Natural killer cell (primary cell): Measurements from ENCODE around the gene SSBP2. TPM values are rescaled to one million over a fixed set of nuclear protein-coding genes. Genes with fewer than 3 reads are reported as not detected.

Source experiments
- ATAC-seq, 3 donors: fragments of 150-1000 bp in 2 of 3; fragments of 200-7000 bp in 1 of 3; cut with Tn5 transposase; 1 replicate in 1 of 3; 2 replicates in 2 of 3; pipeline ENCODE4 v1.10.0; 2021; ENCODE audit warnings: mild to moderate bottlenecking in 2 of 3, moderate library complexity in 2 of 3
- DNase-seq, 2 donors: peaks; one replicate each; pipeline versions ENCODE4 v3.0.0 to v3.0.0-alpha.2; 2013 to 2021; ENCODE audit warnings: mixed read lengths in 1 of 2
- H3K27ac ChIP-seq: one replicate; pipeline ENCODE4 v1.5.1; 2013; ENCODE audit warnings: mild to moderate bottlenecking, low read length
- H3K27me3 ChIP-seq: one replicate; pipeline ENCODE4 v1.6.1; 2013; ENCODE audit warnings: low read length; ENCODE audit not compliant: control insufficient read depth, insufficient read depth
- H3K36me3 ChIP-seq: one replicate; pipeline ENCODE4 v1.6.1; 2013; ENCODE audit warnings: low read length; ENCODE audit not compliant: control insufficient read depth, insufficient read depth
- H3K4me1 ChIP-seq: one replicate; pipeline ENCODE4 v1.6.1; 2013; ENCODE audit warnings: low read length; ENCODE audit not compliant: control insufficient read depth, insufficient read depth
- H3K4me3 ChIP-seq: one replicate; pipeline ENCODE4 v1.5.1; 2013; ENCODE audit warnings: low read length
- H3K9me3 ChIP-seq: one replicate; pipeline ENCODE4 v1.6.1; 2013; ENCODE audit warnings: low read length; ENCODE audit not compliant: control insufficient read depth, insufficient read depth
- H3K27ac Mint-ChIP-seq, 2 donors: one replicate each; pipeline ENCODE4 v1.8.0; 2022; ENCODE audit warnings: mild to moderate bottlenecking in 2 of 2, mixed read lengths in 2 of 2, moderate library complexity in 1 of 2
- H3K27me3 Mint-ChIP-seq, 2 donors: one replicate each; pipeline ENCODE4 v1.8.0; 2022; ENCODE audit warnings: low read depth in 2 of 2, mixed read lengths in 2 of 2
- H3K36me3 Mint-ChIP-seq: one replicate; pipeline ENCODE4 v1.8.0; 2022; ENCODE audit warnings: mixed read lengths
- H3K4me1 Mint-ChIP-seq, 2 donors: one replicate each; pipeline ENCODE4 v1.8.0; 2022; ENCODE audit warnings: mixed read lengths in 2 of 2
- H3K4me3 Mint-ChIP-seq: one replicate; pipeline ENCODE4 v1.8.0; 2022; ENCODE audit warnings: mild to moderate bottlenecking, moderate library complexity, mixed read lengths
- H3K9me3 Mint-ChIP-seq, 2 donors: one replicate each; pipeline ENCODE4 v1.8.0; 2022; ENCODE audit warnings: mixed read lengths in 2 of 2
- WGBS: methylation state at CpG from one replicate; pipeline ENCODE4 v1.1.7; 2013; ENCODE audit warnings: missing lambda C conversion rate; ENCODE audit not compliant: insufficient coverage; 5-methylcytosine and 5-hydroxymethylcytosine counted together
- intact Hi-C: fragments of 100-400 bp; cut with micrococcal nuclease; formaldehyde crosslinking; loops from one replicate; pipeline ENCODE4 v1.14.2; 2022
- total RNA-seq, 4 donors: library from RNA; stranded (reverse); fragments of 120-200 nt in 1 of 4; gene quantifications; one replicate each; pipeline versions ENCODE4 v1.2.3 to v1.2.4, GENCODE V29; 2013 to 2022
- TF ChIP-seq, protein P1 (sequence below): fragments of 200-600 bp; IDR thresholded peaks from one replicate; pipeline ENCODE4 v1.8.0; 2022; ENCODE audit warnings: antibody characterized with exemption

SSBP2 gene
- total RNA-seq, 3 donors from 2014 or later (not counting 1 experiment from before 2014, with no cell fraction given): 13.1 to 17.3 (median 14.8) TPM

DNA sequence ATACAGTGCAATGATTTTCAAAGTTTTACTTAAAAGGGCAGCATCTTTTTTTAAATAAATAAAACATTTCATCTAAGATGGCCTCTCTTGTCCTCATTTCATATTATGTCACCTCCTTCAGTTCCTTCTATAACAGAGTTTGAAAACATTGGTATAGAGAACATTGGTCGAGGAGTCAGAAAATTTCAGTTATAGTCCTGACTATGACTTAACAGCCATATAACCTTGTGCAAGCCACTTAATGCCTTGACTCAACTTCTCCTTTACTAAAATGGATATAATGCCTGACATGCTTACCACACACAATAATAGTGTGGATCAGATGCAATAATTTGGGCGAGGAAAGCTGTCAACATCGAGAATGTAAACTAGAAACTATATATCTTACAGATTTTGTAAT lies 22.6 kb downstream of the SSBP2 start:
- H3K4me3 ChIP-seq: no peak overlapping the region
- Mint-ChIP-seq H3K27me3 (peaks cover 0 to 2% of the 10 kb centered on the region in 2 donors), H3K27ac (no peak overlapping the region), H3K36me3 (no peaks in the 10 kb centered on the region), H3K9me3 (no peaks in the 10 kb centered on the region), H3K4me3 (no peak overlapping the region), H3K4me1 (peaks cover 0 to 6% of the 10 kb centered on the region in 2 donors)
- TF ChIP-seq, protein P1, sequence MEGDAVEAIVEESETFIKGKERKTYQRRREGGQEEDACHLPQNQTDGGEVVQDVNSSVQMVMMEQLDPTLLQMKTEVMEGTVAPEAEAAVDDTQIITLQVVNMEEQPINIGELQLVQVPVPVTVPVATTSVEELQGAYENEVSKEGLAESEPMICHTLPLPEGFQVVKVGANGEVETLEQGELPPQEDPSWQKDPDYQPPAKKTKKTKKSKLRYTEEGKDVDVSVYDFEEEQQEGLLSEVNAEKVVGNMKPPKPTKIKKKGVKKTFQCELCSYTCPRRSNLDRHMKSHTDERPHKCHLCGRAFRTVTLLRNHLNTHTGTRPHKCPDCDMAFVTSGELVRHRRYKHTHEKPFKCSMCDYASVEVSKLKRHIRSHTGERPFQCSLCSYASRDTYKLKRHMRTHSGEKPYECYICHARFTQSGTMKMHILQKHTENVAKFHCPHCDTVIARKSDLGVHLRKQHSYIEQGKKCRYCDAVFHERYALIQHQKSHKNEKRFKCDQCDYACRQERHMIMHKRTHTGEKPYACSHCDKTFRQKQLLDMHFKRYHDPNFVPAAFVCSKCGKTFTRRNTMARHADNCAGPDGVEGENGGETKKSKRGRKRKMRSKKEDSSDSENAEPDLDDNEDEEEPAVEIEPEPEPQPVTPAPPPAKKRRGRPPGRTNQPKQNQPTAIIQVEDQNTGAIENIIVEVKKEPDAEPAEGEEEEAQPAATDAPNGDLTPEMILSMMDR: no peak
- ATAC-seq (no peak), DNase-seq (no peak)
- intact Hi-C loops: no loop called here
- H3K36me3 ChIP-seq: no peaks in the 10 kb centered on the region
- H3K27me3 ChIP-seq: no peaks in the 10 kb centered on the region
- H3K4me1 ChIP-seq: no peaks in the 10 kb centered on the region
- WGBS: no CpG with 5 or more reads among the region's 3 CpGs
- H3K27ac ChIP-seq: no peak overlapping the region
- no peaks in the 10 kb centered on the region for H3K9me3 ChIP-seq

DNA sequence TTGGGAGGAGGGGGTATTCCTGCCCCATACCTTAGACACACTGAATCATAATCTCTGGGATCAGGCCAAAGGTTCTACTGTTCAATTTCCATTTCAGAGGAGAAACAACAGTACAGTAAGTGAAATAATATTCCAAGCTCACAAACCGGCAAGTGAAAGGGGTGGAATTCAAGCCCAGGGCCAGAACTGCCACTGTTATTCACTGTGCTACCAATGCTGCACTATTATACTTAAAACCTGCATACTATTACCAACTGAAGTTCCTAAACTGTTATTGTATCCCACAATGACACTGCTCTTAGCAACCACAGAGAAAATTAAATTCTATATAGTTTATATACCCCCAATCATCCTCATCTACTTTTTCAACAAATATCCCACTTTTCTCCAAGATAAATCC lies 24.6 kb downstream of the SSBP2 start:
- Mint-ChIP-seq H3K36me3 (no peaks in the 10 kb centered on the region), H3K9me3 (no peaks in the 10 kb centered on the region), H3K27me3 (peaks cover 0 to 2% of the 10 kb centered on the region in 2 donors), H3K4me3 (no peak overlapping the region), H3K27ac (no peak overlapping the region), H3K4me1 (peaks cover 0 to 12% of the 10 kb centered on the region in 2 donors)
- intact Hi-C loops: no loop called here
- TF ChIP-seq, protein P1: no peak
- DNase-seq: no peak
- no peaks in the 10 kb centered on the region for H3K27me3 ChIP-seq
- no peak overlapping the region for H3K4me3 ChIP-seq
- no peaks in the 10 kb centered on the region for H3K36me3 ChIP-seq
- WGBS: 100% methylated on average over 1 of the region's 1 CpG
- H3K9me3 ChIP-seq: no peaks in the 10 kb centered on the region
- H3K27ac ChIP-seq: no peak overlapping the region
- ATAC-seq: no peak
- no peaks in the 10 kb centered on the region for H3K4me1 ChIP-seq

DNA sequence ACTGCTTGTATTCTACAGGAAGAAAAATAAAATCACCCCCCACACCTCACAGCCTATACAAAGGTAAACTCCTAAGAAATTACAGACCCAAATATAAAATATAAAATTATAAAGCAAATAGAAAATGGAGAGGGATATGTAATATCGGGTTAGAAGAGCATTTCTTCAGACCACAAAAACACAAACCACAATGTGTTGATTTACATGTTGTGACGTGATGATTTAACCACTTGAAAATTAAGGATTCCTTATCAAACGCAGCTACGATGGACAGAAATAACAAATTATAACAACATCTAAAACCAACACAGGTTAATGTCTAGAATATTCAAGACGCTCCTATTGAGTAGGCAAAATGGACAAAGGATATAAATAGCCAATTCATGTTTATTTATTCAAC lies 26.3 kb downstream of the SSBP2 start:
- intact Hi-C loops: no loop called here
- H3K36me3 Mint-ChIP-seq: no peaks in the 10 kb centered on the region
- H3K27ac Mint-ChIP-seq: no peak overlapping the region
- no peak overlapping the region for H3K27ac ChIP-seq
- no peaks in the 10 kb centered on the region for H3K9me3 ChIP-seq
- H3K27me3 ChIP-seq: no peaks in the 10 kb centered on the region
- no peaks in the 10 kb centered on the region for H3K9me3 Mint-ChIP-seq
- H3K4me1 Mint-ChIP-seq: peaks cover 2 to 21% of the 10 kb centered on the region in 2 donors
- H3K4me3 Mint-ChIP-seq: no peak overlapping the region
- H3K4me1 ChIP-seq: no peaks in the 10 kb centered on the region
- no peak for ATAC-seq
- no peaks in the 10 kb centered on the region for H3K36me3 ChIP-seq
- WGBS: 40% methylated on average over 1 of the region's 5 CpGs
- H3K4me3 ChIP-seq: no peak overlapping the region
- TF ChIP-seq, protein P1: no peak
- no peak for DNase-seq
- H3K27me3 Mint-ChIP-seq: peaks cover 0 to 2% of the 10 kb centered on the region in 2 donors

DNA sequence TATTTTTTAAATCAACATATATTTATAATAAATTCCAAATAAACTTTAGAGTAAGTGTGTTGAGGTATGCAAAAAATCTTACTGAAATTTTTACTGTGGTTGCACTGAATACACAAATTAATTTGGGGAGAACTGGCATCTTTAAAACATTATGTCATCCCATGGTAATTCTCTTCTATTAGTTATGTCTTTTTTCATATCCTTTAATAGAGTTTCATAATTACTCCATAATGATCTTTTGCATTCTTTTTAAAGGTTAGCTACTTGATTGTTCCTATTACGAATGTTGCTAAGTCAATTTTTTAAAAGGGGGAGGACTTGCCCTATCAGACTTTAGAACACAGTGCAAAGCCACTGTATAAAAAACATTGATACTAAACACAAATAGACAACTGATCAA lies 26.8 kb downstream of the SSBP2 start:
- TF ChIP-seq, protein P1: no peak
- H3K27me3 Mint-ChIP-seq: peaks cover 0 to 2% of the 10 kb centered on the region in 2 donors
- no peaks in the 10 kb centered on the region for H3K4me1 ChIP-seq
- WGBS: no CpG with 5 or more reads among the region's 1 CpG
- H3K27me3 ChIP-seq: no peaks in the 10 kb centered on the region
- no peak for DNase-seq
- H3K9me3 ChIP-seq: no peaks in the 10 kb centered on the region
- H3K4me3 Mint-ChIP-seq: no peak overlapping the region
- no peak overlapping the region for H3K4me3 ChIP-seq
- H3K27ac Mint-ChIP-seq: no peak overlapping the region
- H3K4me1 Mint-ChIP-seq: peaks cover 6 to 21% of the 10 kb centered on the region in 2 donors
- intact Hi-C loops: no loop called here
- no peaks in the 10 kb centered on the region for H3K36me3 Mint-ChIP-seq
- H3K36me3 ChIP-seq: no peaks in the 10 kb centered on the region
- no peaks in the 10 kb centered on the region for H3K9me3 Mint-ChIP-seq
- no peak overlapping the region for H3K27ac ChIP-seq
- no peak for ATAC-seq
